GM18858 (cell line): ENCODE results near the gene EML4.
"Not testable (repeated sequence)": the region's sequence is repeated elsewhere in the genome, so short reads cannot be mapped to it uniquely, and the experiment has no call there.

Experiments
- ATAC-seq: cut with Tn5 transposase; IDR thresholded peaks from one replicate; pipeline ENCODE4 v1.9.1; 2021; ENCODE audit not compliant: unreplicated experiment

Gene EML4

GRCh38 chr2:42327125-42327524, 158.0 kb downstream of the EML4 start:
- no peak for ATAC-seq

GRCh38 chr2:42328148-42328833, 159.1 kb downstream of the EML4 start:
- ATAC-seq, result no peak

- ATAC-seq, result no peak
These were observed 159.8 kb downstream of the EML4 start for GRCh38 chr2:42328923-42329322.

- ATAC-seq, result no peak
These were observed 160.6 kb downstream of the EML4 start for GRCh38 chr2:42329736-42330135.

- no peak for ATAC-seq
These were observed 162.6 kb downstream of the EML4 start for GRCh38 chr2:42331569-42332284.

GRCh38 chr2:42332575-42332974, 163.4 kb downstream of the EML4 start:
- no peak for ATAC-seq

GRCh38 chr2:42333579-42333978, 164.4 kb downstream of the EML4 start:
- ATAC-seq, result no peak

- ATAC-seq, result no peak
These were observed 165.1 kb downstream of the EML4 start for GRCh38 chr2:42334220-42334619.

- ATAC-seq, result not testable (repeated sequence)
These were observed 165.7 kb downstream of the EML4 start for GRCh38 chr2:42334865-42335264.

- no peak for ATAC-seq
These were observed 166.5 kb downstream of the EML4 start for GRCh38 chr2:42335514-42336104.

- ATAC-seq, result no peak
These were observed 167.3 kb downstream of the EML4 start for GRCh38 chr2:42336361-42336965.

- no peak for ATAC-seq
These were observed 168.2 kb downstream of the EML4 start for GRCh38 chr2:42337356-42337820.

GRCh38 chr2:42337846-42338566, 168.9 kb downstream of the EML4 start:
- no peak for ATAC-seq

GRCh38 chr2:42338567-42339190, 169.5 kb downstream of the EML4 start:
- ATAC-seq, result no peak

- no peak for ATAC-seq
These were observed 170.2 kb downstream of the EML4 start for GRCh38 chr2:42339191-42339912.

- ATAC-seq, result no peak
These were observed 171.1 kb downstream of the EML4 start for GRCh38 chr2:42340045-42340937.

- no peak for ATAC-seq
These were observed 171.9 kb downstream of the EML4 start for GRCh38 chr2:42340938-42341636.

- no peak for ATAC-seq
These were observed 173.1 kb downstream of the EML4 start for GRCh38 chr2:42342061-42342794.
